HepG2 (cell line): Measurements from ENCODE around the gene RAPH1. TPM values are rescaled to one million over a fixed set of nuclear protein-coding genes. Genes with fewer than 3 reads are reported as not detected.

Experiments used
- E2F5 ChIP-seq: sonication (generic); formaldehyde crosslinking; conservative IDR thresholded peaks from 2 replicates; pipeline ENCODE4 v1.4.0; 2020; ENCODE audit warnings: missing genetic modification reagents
- FOXA3 ChIP-seq: IDR thresholded peaks from 2 replicates; pipeline ENCODE4 v1.6.1; 2016; ENCODE audit warnings: missing genetic modification reagents, missing compliant biosample characterization
- GATA4 ChIP-seq: sonication (generic); IDR thresholded peaks from 2 replicates; pipeline ENCODE4 v1.6.1; 2016; ENCODE audit warnings: antibody characterized with exemption, low read depth, borderline replicate concordance
- HINFP ChIP-seq: sonication (generic); formaldehyde crosslinking; IDR thresholded peaks from 2 replicates; pipeline ENCODE4 v1.4.0; 2020; ENCODE audit warnings: low read depth, mild to moderate bottlenecking, missing genetic modification reagents
- KAT8 ChIP-seq: IDR thresholded peaks from 2 replicates; pipeline ENCODE4 v1.6.1; 2016; ENCODE audit warnings: missing genetic modification reagents, missing compliant biosample characterization
- NR2F1 ChIP-seq, 2 experiments: fragments of 450-650 bp in 1 of 2; formaldehyde crosslinking in 1 of 2; IDR thresholded peaks; 2 replicates each; pipeline versions ENCODE4 v1.5.0 to v1.6.1; 2016 to 2020; ENCODE audit warnings: mild to moderate bottlenecking in 1 of 2, missing compliant biosample characterization in 1 of 2, missing genetic modification reagents in 1 of 2, moderate library complexity in 1 of 2
- POGK ChIP-seq: sonication (generic); formaldehyde crosslinking; conservative IDR thresholded peaks from 2 replicates; pipeline ENCODE4 v1.8.0; 2022; ENCODE audit warnings: mild to moderate bottlenecking, moderate library complexity, missing genetic modification reagents
- RFX3 ChIP-seq: IDR thresholded peaks from 2 replicates; pipeline ENCODE4 v1.6.1; 2016; ENCODE audit warnings: missing biosample characterization, missing genetic modification reagents
- TCF7L2 ChIP-seq: IDR thresholded peaks from 2 replicates; pipeline ENCODE4 v1.6.1; 2011; ENCODE audit warnings: mild to moderate bottlenecking, low read depth, low read length, moderate library complexity
- TERF1 ChIP-seq: sonication (generic); formaldehyde crosslinking; IDR thresholded peaks from 2 replicates; pipeline ENCODE4 v1.8.0; 2022; ENCODE audit warnings: mild to moderate bottlenecking, missing genetic modification reagents, moderate library complexity
- THYN1 ChIP-seq: sonication (generic); formaldehyde crosslinking; IDR thresholded peaks from 2 replicates; pipeline ENCODE4 v1.8.1; 2023; ENCODE audit warnings: low read depth, mild to moderate bottlenecking, moderate library complexity, missing genetic modification reagents, borderline replicate concordance
- ZBTB14 ChIP-seq: sonication (generic); formaldehyde crosslinking; IDR thresholded peaks from 2 replicates; pipeline ENCODE4 v1.4.0; 2020; ENCODE audit warnings: missing genetic modification reagents
- ZFP91 ChIP-seq: sonication (generic); formaldehyde crosslinking; IDR thresholded peaks from 2 replicates; pipeline ENCODE4 v1.9.0; 2022; ENCODE audit warnings: missing genetic modification reagents, mild to moderate bottlenecking, borderline replicate concordance
- ZIK1 ChIP-seq: sonication (generic); formaldehyde crosslinking; IDR thresholded peaks from 2 replicates; pipeline ENCODE4 v1.5.0; 2020; ENCODE audit warnings: mild to moderate bottlenecking, low read depth, missing genetic modification reagents, borderline replicate concordance
- ZNF251 ChIP-seq: sonication (generic); formaldehyde crosslinking; IDR thresholded peaks from 2 replicates; pipeline ENCODE4 v1.9.0; 2021; ENCODE audit warnings: mild to moderate bottlenecking, missing genetic modification reagents
- ZNF33A ChIP-seq: sonication (generic); formaldehyde crosslinking; IDR thresholded peaks from 2 replicates; pipeline ENCODE4 v1.5.1; 2020; ENCODE audit warnings: missing genetic modification reagents, mild to moderate bottlenecking, moderate library complexity, borderline replicate concordance
- ZNF784 ChIP-seq: sonication (generic); formaldehyde crosslinking; IDR thresholded peaks from 2 replicates; pipeline ENCODE4 v1.5.1; 2020; ENCODE audit warnings: missing genetic modification reagents, mild to moderate bottlenecking, borderline replicate concordance
- polyA plus RNA-seq, 8 experiments: library from polyadenylated mRNA; depleted of rRNA in 3 of 8; stranded (reverse) in 7 of 8; unstranded in 1 of 8; fragments of >200 nt; fragmentation: Illumina TruSeq in 4 of 8; extraction: Trizol in 4 of 8; gene quantifications; 2 replicates each; pipeline versions ENCODE4 v1.2.1 to v1.2.3, GENCODE V29; 2011 to 2016; ENCODE audit warnings: low read depth in 4 of 8, missing spikeins in 1 of 8, mixed read lengths in 1 of 8; ENCODE audit not compliant: insufficient read depth in 1 of 8
- total RNA-seq, 5 experiments: library from RNA; depleted of rRNA; stranded (reverse); fragments of >200 nt; fragmentation: Illumina TruSeq; extraction: Trizol; gene quantifications; 2 replicates each; pipeline ENCODE4 v1.2.3, GENCODE V29; 2016; ENCODE audit warnings: low read depth in 1 of 5

Gene RAPH1
- total and polyA plus RNA-seq, 2 of the 13 experiments (the other 11 are each of a cell fraction or from before 2014, with no cell fraction given) = 5.3 to 6.7 TPM

- TF ChIP-seq ZBTB14 (CRISPR knock-in tag) (peak; percentile 75), ZNF784 (peak; percentile 73; the same call in 1 of the 2 replicates), ZNF33A (CRISPR knock-in tag) (no peak), TCF7L2 (no peak), ZIK1 (CRISPR knock-in tag) (peak; percentile 58; the same call in 1 of the 2 replicates), HINFP (CRISPR knock-in tag) (no peak), RFX3 (CRISPR knock-in tag) (no peak), E2F5 (no peak), FOXA3 (CRISPR knock-in tag) (0 out of 2 replicates have a peak, but pooled peaks have one; percentile 32), ZFP91 (peak; percentile 59; the same call in 1 of the 2 replicates), NR2F1 (CRISPR knock-in tag; IDR thresholded peaks at IDR 0.05) (no peak), TERF1 (CRISPR knock-in tag) (no peak), THYN1 (CRISPR knock-in tag) (no peak), GATA4 (peak; percentile 26; the same call in 1 of the 2 replicates), ZNF251 (no peak), POGK (CRISPR knock-in tag) (peak; percentile 78), KAT8 (peak; percentile 50; the same call in 1 of the 2 replicates)
These were observed at the start of gene RAPH1 (continued) for GRCh38 chr2:203535078-203535783.
